ENCODE measurements around the gene CCDC78. TPM values are rescaled to one million over a fixed set of nuclear protein-coding genes. Genes with fewer than 3 reads are reported as not detected.
A peak's percentile ranks its signal among the peaks of the same experiment; 100 is the strongest.

Gene CCDC78
- total RNA-seq, 6 experiments from 2014 or later = 2.2 to 4.1 (median 3.4) TPM

- peaks cover 5% of the 10 kb centered on the region; the same call in 1 of the 2 replicates for H3K27me3 Mint-ChIP-seq (ENCODE audit: insufficient read depth)
- no peaks in the 10 kb centered on the region for H3K9me3 Mint-ChIP-seq
- H3K27ac Mint-ChIP-seq = no peak overlapping the region
- DNase-seq = no peak
- H3K4me3 Mint-ChIP-seq = peak overlapping the region; percentile 83
- H3K36me3 Mint-ChIP-seq (ENCODE audit: low read depth) = peaks cover 9% of the 10 kb centered on the region; the same call in 1 of the 2 replicates
- H3K4me1 Mint-ChIP-seq (ENCODE audit: low read depth) = peaks cover 9% of the 10 kb centered on the region; the same call in 1 of the 2 replicates
- TF ChIP-seq CTCF (IDR thresholded peaks at IDR 0.05) = no peak
Measured at GRCh38 chr16:740459-740763, 14.2 kb upstream of the CCDC78 start.

- Mint-ChIP-seq H3K9me3 (no peaks in the 10 kb centered on the region), H3K4me3 (peak overlapping the region; percentile 83), H3K36me3 (ENCODE audit: low read depth) (peaks cover 9% of the 10 kb centered on the region; the same call in 1 of the 2 replicates), H3K27me3 (ENCODE audit: insufficient read depth) (peaks cover 5% of the 10 kb centered on the region; the same call in 1 of the 2 replicates), H3K27ac (no peak overlapping the region), H3K4me1 (ENCODE audit: low read depth) (peaks cover 9% of the 10 kb centered on the region; the same call in 1 of the 2 replicates)
- no peak for DNase-seq
- no peak for TF ChIP-seq CTCF (IDR thresholded peaks at IDR 0.05)
Measured at GRCh38 chr16:739560-740458, 13.6 kb upstream of the CCDC78 start.

- H3K27me3 Mint-ChIP-seq (ENCODE audit: insufficient read depth) = peaks cover 2% of the 10 kb centered on the region; the same call in 1 of the 2 replicates
- no peak overlapping the region for H3K27ac Mint-ChIP-seq
- DNase-seq = no peak
- peaks cover 12% of the 10 kb centered on the region; the same call in 1 of the 2 replicates for H3K4me1 Mint-ChIP-seq (ENCODE audit: low read depth)
- H3K4me3 Mint-ChIP-seq = no peak overlapping the region
- H3K36me3 Mint-ChIP-seq (ENCODE audit: low read depth) = peaks cover 9% of the 10 kb centered on the region; the same call in 1 of the 2 replicates
- no peaks in the 10 kb centered on the region for H3K9me3 Mint-ChIP-seq
- TF ChIP-seq CTCF (IDR thresholded peaks at IDR 0.05) = no peak
Measured at GRCh38 chr16:736936-737481, 10.8 kb upstream of the CCDC78 start.

GRCh38 chr16:735982-736453 is 9.8 kb upstream of the CCDC78 start:
- TF ChIP-seq CTCF (IDR thresholded peaks at IDR 0.05) = no peak
- Mint-ChIP-seq H3K9me3 (no peaks in the 10 kb centered on the region), H3K27ac (no peak overlapping the region), H3K4me3 (no peak overlapping the region), H3K4me1 (ENCODE audit: low read depth) (peaks cover 12% of the 10 kb centered on the region; the same call in 1 of the 2 replicates), H3K36me3 (ENCODE audit: low read depth) (peaks cover 9% of the 10 kb centered on the region; the same call in 1 of the 2 replicates), H3K27me3 (ENCODE audit: insufficient read depth) (peaks cover 2% of the 10 kb centered on the region; the same call in 1 of the 2 replicates)
- no peak for DNase-seq

- DNase-seq = no peak
- no peak overlapping the region for H3K27ac Mint-ChIP-seq
- H3K9me3 Mint-ChIP-seq = no peaks in the 10 kb centered on the region
- H3K27me3 Mint-ChIP-seq (ENCODE audit: insufficient read depth) = peaks cover 2% of the 10 kb centered on the region; the same call in 1 of the 2 replicates
- TF ChIP-seq CTCF (IDR thresholded peaks at IDR 0.05) = no peak
- peaks cover 9% of the 10 kb centered on the region; the same call in 1 of the 2 replicates for H3K36me3 Mint-ChIP-seq (ENCODE audit: low read depth)
- H3K4me3 Mint-ChIP-seq = no peak overlapping the region
- H3K4me1 Mint-ChIP-seq (ENCODE audit: low read depth) = peaks cover 12% of the 10 kb centered on the region; the same call in 1 of the 2 replicates
Measured at GRCh38 chr16:734981-735881, 9.0 kb upstream of the CCDC78 start.

Measured in HFFc6 (cell line).